A549 (cell line): Measurements from ENCODE around the gene DMXL2. TPM values are rescaled to one million over a fixed set of nuclear protein-coding genes. Genes with fewer than 3 reads are reported as not detected.

ENCODE experiments used
- ATAC-seq, 2 experiments: fragments of 200-7000 bp in 1 of 2; fragments of >200 bp in 1 of 2; cut with Nextera tagmentation in 1 of 2; cut with Tn5 transposase in 1 of 2; 3 replicates each; pipeline versions ENCODE4 v1.8.0 to v1.9.1; 2018 to 2020; ENCODE audit warnings: mild to moderate bottlenecking in 1 of 2, moderate library complexity in 1 of 2
- CTCF ChIA-PET: fragments of 300-600 bp; sonication (Branson Sonifier 250); formaldehyde crosslinking; extraction: SDS; loops from one replicate; lab custom pipeline; 2021; ENCODE audit warnings: antibody characterized with exemption, inconsistent platforms; lab: Yijun Ruan, JAX
- POLR2A ChIA-PET: fragments of 350-600 bp; formaldehyde crosslinking; extraction: SDS; loops from one replicate; lab custom pipeline; 2021; ENCODE audit warnings: antibody characterized with exemption, inconsistent platforms; lab: Yijun Ruan, JAX
- DNase-seq, 2 experiments: peaks; one replicate each; pipeline versions ENCODE4 v3.0.0 to v3.0.0-alpha.2; 2011 to 2016; ENCODE audit warnings: low read depth in 1 of 2, low spot score in 1 of 2
- FAIRE-seq: peaks from 2 replicates; lab custom pipeline; 2011; peaks lifted over from hg19 to GRCh38; lab: Jason Lieb, UNC
- H3K27ac ChIP-seq, 2 experiments: fragments of >200 bp; sonication (Bioruptor Twin); formaldehyde crosslinking; 3 replicates each; pipeline ENCODE4 v1.5.1; 2016 to 2017
- H3K4me1 ChIP-seq: fragments of >200 bp; sonication (Bioruptor Twin); formaldehyde crosslinking; 3 replicates; pipeline ENCODE4 v1.6.1; 2016
- H3K4me2 ChIP-seq: fragments of >200 bp; sonication (Bioruptor Twin); formaldehyde crosslinking; 3 replicates; pipeline ENCODE4 v1.6.1; 2016
- H3K4me3 ChIP-seq: fragments of >200 bp; sonication (Bioruptor Twin); formaldehyde crosslinking; 3 replicates; pipeline ENCODE4 v1.5.1; 2016
- H3K9me3 ChIP-seq: fragments of >200 bp; sonication (Bioruptor Twin); formaldehyde crosslinking; 3 replicates; pipeline ENCODE4 v1.6.1; 2016
- ATOH8 ChIP-seq: fragments of 250-450 bp; sonication (Bioruptor Pico); IDR thresholded peaks from 2 replicates; pipeline ENCODE4 v1.5.0; 2020; ENCODE audit warnings: low read depth, mild to moderate bottlenecking, moderate library complexity
- BHLHE40 ChIP-seq: IDR thresholded peaks from 2 replicates; pipeline ENCODE4 v1.6.1; 2012; ENCODE audit warnings: low read depth, low read length, inconsistent platforms
- CTCF ChIP-seq: fragments of >200 bp; sonication (Bioruptor Twin); formaldehyde crosslinking; IDR thresholded peaks from 3 replicates; pipeline ENCODE4 v1.5.1; 2016
- EHF ChIP-seq: fragments of 250-450 bp; sonication (Bioruptor Pico); IDR thresholded peaks from 2 replicates; pipeline ENCODE4 v1.5.0; 2020; ENCODE audit warnings: mild to moderate bottlenecking
- FOSL2 ChIP-seq, 2 experiments: fragments of 450-650 bp in 1 of 2; fragments of >200 bp in 1 of 2; sonication (Bioruptor Twin) in 1 of 2; formaldehyde crosslinking; IDR thresholded peaks; 2 replicates each; pipeline versions ENCODE4 v1.5.0 to v1.6.1; 2016 to 2020; ENCODE audit warnings: mild to moderate bottlenecking in 1 of 2, moderate library complexity in 1 of 2
- FOXS1 ChIP-seq: fragments of 250-450 bp; sonication (Bioruptor Pico); IDR thresholded peaks from 2 replicates; pipeline ENCODE4 v1.5.0; 2020; ENCODE audit warnings: mild to moderate bottlenecking, moderate library complexity
- GATA3 ChIP-seq: IDR thresholded peaks from 2 replicates; pipeline ENCODE4 v1.6.1; 2012; ENCODE audit warnings: borderline replicate concordance
- HOXB5 ChIP-seq: fragments of 250-450 bp; sonication (Bioruptor Pico); IDR thresholded peaks from 2 replicates; pipeline ENCODE4 v1.5.0; 2020; ENCODE audit warnings: mild to moderate bottlenecking, moderate library complexity
- KDM1A ChIP-seq: fragments of 200-600 bp; sonication (generic); IDR thresholded peaks from 2 replicates; pipeline ENCODE4 v1.6.1; 2016; ENCODE audit warnings: low read depth, mild to moderate bottlenecking
- MAX ChIP-seq: IDR thresholded peaks from 2 replicates; pipeline ENCODE4 v1.6.1; 2012
- PBX3 ChIP-seq: IDR thresholded peaks from 2 replicates; pipeline ENCODE4 v1.6.1; 2012
- POLR2A ChIP-seq: IDR thresholded peaks from 2 replicates; pipeline ENCODE4 v1.6.1; 2012; ENCODE audit warnings: mild to moderate bottlenecking, low read length
- RAD21 ChIP-seq, 2 experiments: fragments of >200 bp in 1 of 2; sonication (Bioruptor Twin) in 1 of 2; formaldehyde crosslinking in 1 of 2; IDR thresholded peaks in 1 of 2; conservative IDR thresholded peaks in 1 of 2; 2 replicates in 1 of 2; 3 replicates in 1 of 2; pipeline ENCODE4 v1.6.1; 2012 to 2018; ENCODE audit warnings: inconsistent platforms in 1 of 2
- RARB ChIP-seq: fragments of 250-450 bp; sonication (Bioruptor Pico); IDR thresholded peaks from 2 replicates; pipeline ENCODE4 v1.8.0; 2021; ENCODE audit warnings: mild to moderate bottlenecking, moderate library complexity
- RCOR1 ChIP-seq: fragments of 150-350 bp; IDR thresholded peaks from 2 replicates; pipeline ENCODE4 v1.6.1; 2014; ENCODE audit warnings: antibody characterized with exemption, low read length, low read depth
- RNF2 ChIP-seq: fragments of 200-600 bp; sonication (generic); IDR thresholded peaks from 2 replicates; pipeline ENCODE4 v1.6.1; 2016; ENCODE audit warnings: low read depth, mild to moderate bottlenecking, antibody characterized with exemption, moderate library complexity, borderline replicate concordance
- SMC3 ChIP-seq: fragments of >200 bp; sonication (Bioruptor Twin); formaldehyde crosslinking; IDR thresholded peaks from 3 replicates; pipeline ENCODE4 v1.6.1; 2018; ENCODE audit warnings: inconsistent platforms
- ZC3H11A ChIP-seq: fragments of 450-650 bp; IDR thresholded peaks from 2 replicates; pipeline ENCODE4 v1.6.1; 2014; ENCODE audit warnings: antibody characterized with exemption, mild to moderate bottlenecking
- WGBS: methylation state at CpG from one replicate; pipeline ENCODE4 v1.1.6; 2017; ENCODE audit errors: missing lambda C conversion rate; 5-methylcytosine and 5-hydroxymethylcytosine counted together
- polyA plus RNA-seq, 4 experiments: library from polyadenylated mRNA; depleted of rRNA in 3 of 4; stranded (reverse); fragments of >200 nt; fragmentation: RNase III in 1 of 4; extraction: RNeasy Plus Mini Kit Qiagen cat#74134 plus additional on column Dnase treatment in 1 of 4; gene quantifications; 2 replicates in 3 of 4; 3 replicates in 1 of 4; pipeline ENCODE4 v1.2.3, GENCODE V29; 2011 to 2017

Gene DMXL2
- polyA plus RNA-seq, 2 of the 4 experiments (the other 2 are of a cell fraction) = 25.6 to 50.9 TPM

- FAIRE-seq (no peak), ATAC-seq (0 out of 6 replicates have a peak, but pooled peaks of 1 of the 2 experiments have one; percentile 21), DNase-seq (no peak)
- Histone ChIP-seq H3K9me3 (no peaks in the 10 kb centered on the region), H3K4me3 (no peak overlapping the region), H3K4me2 (no peak overlapping the region), H3K27ac (no peak overlapping the region), H3K4me1 (no peaks in the 10 kb centered on the region)
- CTCF ChIA-PET = interaction anchor here (0.7 to 11.3 kb wide), 31 partner anchors 8 to 272 kb away, joined by 3 to 131 read pairs (median 5); no protein-coding TSS in a partner anchor
- WGBS = 60% methylated on average over 9 of the region's 9 CpGs
- TF ChIP-seq GATA3 (no peak), BHLHE40 (no peak), KDM1A (no peak), HOXB5 (CRISPR knock-in tag) (no peak), POLR2A (no peak), RCOR1 (no peak), MAX (no peak), RNF2 (no peak), EHF (CRISPR knock-in tag) (no peak), FOXS1 (no peak), ATOH8 (no peak), FOSL2 (IDR thresholded peaks at IDR 0.05) (no peak), FOSL2 (CRISPR knock-in tag; IDR thresholded peaks at IDR 0.05) (no peak), ZC3H11A (no peak), PBX3 (no peak)
- POLR2A ChIA-PET = no interaction called here
Measured at GRCh38 chr15:51403946-51404695, 218.4 kb downstream of the DMXL2 start.

GRCh38 chr15:51403072-51403878 lies 219.3 kb downstream of the DMXL2 start:
- Histone ChIP-seq H3K27ac (no peak overlapping the region), H3K4me3 (no peak overlapping the region), H3K4me2 (no peak overlapping the region), H3K4me1 (no peaks in the 10 kb centered on the region)
- ATAC-seq = peak; percentile 57 to 80
- 26% methylated on average over 8 of the region's 8 CpGs for WGBS
- peak; percentile 88 for FAIRE-seq
- TF ChIP-seq RAD21 (conservative IDR thresholded peaks at IDR 0.05 in 1 of 2, IDR thresholded peaks at IDR 0.05 in 1 of 2) (peak; percentile 48 to 57; a peak in 4 of 5 replicates), SMC3 (peak; percentile 62), CTCF (peak; percentile 63), RARB (CRISPR knock-in tag) (no peak)
- TF ChIP-seq, all 56 proteins: peak for 3
- POLR2A ChIA-PET = no interaction called here
- no peaks in the 10 kb centered on the region for H3K9me3 ChIP-seq
- CTCF ChIA-PET = interaction anchor here (0.8 to 11.3 kb wide), 42 partner anchors 8 to 271 kb away, joined by 3 to 131 read pairs (median 6); no protein-coding TSS in a partner anchor
- DNase-seq = peak; percentile 52 to 59
